ENCODE data around the gene NAB2.
A peak's percentile ranks its signal among the peaks of the same experiment; 100 is the strongest.

The NAB2 gene

GRCh38 chr12:57078519-57079404, 10.2 kb upstream of the NAB2 start, which contains the start of gene NEMP1:
TSS of gene NEMP1 (minus strand) at chr12:57078791. CDS start at chr12:57078745, 46 bp downstream.
- peak; percentile 95 to 100 for DNase-seq (ENCODE audit: low read depth in 1 of 2, low spot score in 1 of 2)
- TF ChIP-seq JUND (IDR thresholded peaks at IDR 0.05; ENCODE audit: low read depth), result no peak
- in situ Hi-C loops (cut with HindIII; ENCODE audit: low pct_unique_long_range_greater_than_20kb, low sequenced_read_pairs), result no loop called here

- no peak for TF ChIP-seq JUND (IDR thresholded peaks at IDR 0.05; ENCODE audit: low read depth)
- no peak for DNase-seq (ENCODE audit: low read depth in 1 of 2, low spot score in 1 of 2)
- in situ Hi-C loops (cut with HindIII; ENCODE audit: low pct_unique_long_range_greater_than_20kb, low sequenced_read_pairs), result no loop called here
These were observed 9.1 kb upstream of the NAB2 start for GRCh38 chr12:57079821-57080220.

- DNase-seq (ENCODE audit: low read depth in 1 of 2, low spot score in 1 of 2), result no peak
- in situ Hi-C loops (cut with HindIII; ENCODE audit: low pct_unique_long_range_greater_than_20kb, low sequenced_read_pairs), result no loop called here
These were observed 8.1 kb upstream of the NAB2 start for GRCh38 chr12:57080855-57081254.

GRCh38 chr12:57085999-57086492, 2.9 kb upstream of the NAB2 start:
- in situ Hi-C loops (cut with HindIII; ENCODE audit: low pct_unique_long_range_greater_than_20kb, low sequenced_read_pairs), result no loop called here

More at GRCh38 chr12:57080855-57081254, 8.1 kb upstream of the NAB2 start:
- TF ChIP-seq JUND (IDR thresholded peaks at IDR 0.05; ENCODE audit: low read depth), result no peak

GRCh38 chr12:57086493-57087009, 2.4 kb upstream of the NAB2 start:
- TF ChIP-seq JUND (IDR thresholded peaks at IDR 0.05; ENCODE audit: low read depth), result no peak
- peak in 1 of 2 experiments; percentile 75 for DNase-seq (ENCODE audit: low read depth in 1 of 2, low spot score in 1 of 2)
- in situ Hi-C loops (cut with HindIII; ENCODE audit: low pct_unique_long_range_greater_than_20kb, low sequenced_read_pairs), result no loop called here

More at GRCh38 chr12:57085999-57086492, 2.9 kb upstream of the NAB2 start:
- no peak for TF ChIP-seq JUND (IDR thresholded peaks at IDR 0.05; ENCODE audit: low read depth)
- no peak for DNase-seq (ENCODE audit: low read depth in 1 of 2, low spot score in 1 of 2)

GRCh38 chr12:57087010-57087690, 1.8 kb upstream of the NAB2 start:
- TF ChIP-seq JUND (IDR thresholded peaks at IDR 0.05; ENCODE audit: low read depth), result no peak
- in situ Hi-C loops (cut with HindIII; ENCODE audit: low pct_unique_long_range_greater_than_20kb, low sequenced_read_pairs), result no loop called here
- peak; percentile 67 to 96 for DNase-seq (ENCODE audit: low read depth in 1 of 2, low spot score in 1 of 2)

GRCh38 chr12:57087691-57088353, 1.1 kb upstream of the NAB2 start:
- DNase-seq (ENCODE audit: low read depth in 1 of 2, low spot score in 1 of 2), result peak; percentile 75 to 97
- no peak for TF ChIP-seq JUND (IDR thresholded peaks at IDR 0.05; ENCODE audit: low read depth)
- in situ Hi-C loops (cut with HindIII; ENCODE audit: low pct_unique_long_range_greater_than_20kb, low sequenced_read_pairs), result no loop called here

- peak; percentile 66 to 75 for DNase-seq (ENCODE audit: low read depth in 1 of 2, low spot score in 1 of 2)
- no peak for TF ChIP-seq JUND (IDR thresholded peaks at IDR 0.05; ENCODE audit: low read depth)
- in situ Hi-C loops (cut with HindIII; ENCODE audit: low pct_unique_long_range_greater_than_20kb, low sequenced_read_pairs), result no loop called here
These were observed 644 bp downstream of the NAB2 start for GRCh38 chr12:57089271-57090245.

- TF ChIP-seq JUND (IDR thresholded peaks at IDR 0.05; ENCODE audit: low read depth), result no peak
- in situ Hi-C loops (cut with HindIII; ENCODE audit: low pct_unique_long_range_greater_than_20kb, low sequenced_read_pairs), result no loop called here
- DNase-seq (ENCODE audit: low read depth in 1 of 2, low spot score in 1 of 2), result no peak
These were observed 1.6 kb downstream of the NAB2 start for GRCh38 chr12:57090490-57090889.

- no peak for TF ChIP-seq JUND (IDR thresholded peaks at IDR 0.05; ENCODE audit: low read depth)
- in situ Hi-C loops (cut with HindIII; ENCODE audit: low pct_unique_long_range_greater_than_20kb, low sequenced_read_pairs), result no loop called here
- DNase-seq (ENCODE audit: low read depth in 1 of 2, low spot score in 1 of 2), result no peak
These were observed 2.2 kb downstream of the NAB2 start for GRCh38 chr12:57090924-57091637.

All from T47D (cell line).